AG04449 (cell line): ENCODE results near the gene CLASRP.

Experiments
- CTCF ChIA-PET: fragments of 350-600 bp; formaldehyde crosslinking; extraction: SDS; loops from one replicate; lab custom pipeline; 2021; ENCODE audit warnings: antibody characterized with exemption; lab: Yijun Ruan, JAX
- POLR2A ChIA-PET: fragments of 400-600, 350-600 bp; formaldehyde crosslinking; extraction: SDS; loops from one replicate; lab custom pipeline; 2020; ENCODE audit warnings: antibody characterized with exemption, inconsistent platforms; lab: Yijun Ruan, JAX
- DNase-seq: peaks from one replicate; pipeline ENCODE4 v3.0.0-alpha.2; 2010; ENCODE audit warnings: low read depth, low spot score
- H3K4me3 ChIP-seq: 2 replicates; pipeline ENCODE4 v1.5.1; 2011; ENCODE audit warnings: low read depth, mild to moderate bottlenecking, control low read depth, low read length
- TF ChIP-seq, protein P1 (sequence below): IDR thresholded peaks from one replicate; pipeline ENCODE4 v1.5.1; 2011; ENCODE audit warnings: mild to moderate bottlenecking, moderate library complexity, low read length, control low read depth, inconsistent platforms; ENCODE audit not compliant: insufficient read depth; ENCODE audit errors: missing control alignments

CLASRP gene

GRCh38 chr19:45051929-45052579 lies 13.2 kb downstream of the CLASRP start:
- POLR2A ChIA-PET: no interaction called here
- CTCF ChIA-PET: interaction anchor here (0.9 to 3.7 kb wide), 3 partner anchors 8 to 126 kb away, joined by 3 to 27 read pairs (median 3); partner anchors contain the start of gene TRAPPC6A
- no peak for DNase-seq
- TF ChIP-seq, protein P1, sequence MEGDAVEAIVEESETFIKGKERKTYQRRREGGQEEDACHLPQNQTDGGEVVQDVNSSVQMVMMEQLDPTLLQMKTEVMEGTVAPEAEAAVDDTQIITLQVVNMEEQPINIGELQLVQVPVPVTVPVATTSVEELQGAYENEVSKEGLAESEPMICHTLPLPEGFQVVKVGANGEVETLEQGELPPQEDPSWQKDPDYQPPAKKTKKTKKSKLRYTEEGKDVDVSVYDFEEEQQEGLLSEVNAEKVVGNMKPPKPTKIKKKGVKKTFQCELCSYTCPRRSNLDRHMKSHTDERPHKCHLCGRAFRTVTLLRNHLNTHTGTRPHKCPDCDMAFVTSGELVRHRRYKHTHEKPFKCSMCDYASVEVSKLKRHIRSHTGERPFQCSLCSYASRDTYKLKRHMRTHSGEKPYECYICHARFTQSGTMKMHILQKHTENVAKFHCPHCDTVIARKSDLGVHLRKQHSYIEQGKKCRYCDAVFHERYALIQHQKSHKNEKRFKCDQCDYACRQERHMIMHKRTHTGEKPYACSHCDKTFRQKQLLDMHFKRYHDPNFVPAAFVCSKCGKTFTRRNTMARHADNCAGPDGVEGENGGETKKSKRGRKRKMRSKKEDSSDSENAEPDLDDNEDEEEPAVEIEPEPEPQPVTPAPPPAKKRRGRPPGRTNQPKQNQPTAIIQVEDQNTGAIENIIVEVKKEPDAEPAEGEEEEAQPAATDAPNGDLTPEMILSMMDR: no peak
- no peak overlapping the region for H3K4me3 ChIP-seq

DNA sequence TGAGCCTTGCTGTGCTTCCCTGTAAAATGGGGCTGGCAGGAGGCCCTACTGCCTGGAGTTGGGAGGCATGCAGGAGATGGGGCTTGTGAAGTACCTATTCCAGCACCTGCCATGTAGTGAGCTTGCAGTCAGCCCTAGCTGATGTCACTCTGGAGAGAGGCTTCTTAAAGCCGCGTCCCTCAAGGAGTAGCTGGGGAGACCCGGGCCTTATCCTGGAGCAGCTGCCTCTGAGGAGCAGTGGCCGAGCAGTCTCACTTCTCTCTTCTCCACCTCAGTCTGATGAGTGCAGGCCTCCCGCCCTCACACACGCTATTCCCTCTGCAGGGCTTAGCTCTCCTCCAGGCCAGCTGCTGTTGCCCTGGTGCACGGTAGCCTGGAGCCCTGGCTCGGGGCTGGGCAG lies 18.0 kb downstream of the CLASRP start:
- POLR2A ChIA-PET: interaction anchor here (0.7 to 1.3 kb wide), 2 partner anchors 13 to 18 kb away, joined by 3 to 4 read pairs; partner anchors contain the start of gene CLASRP
- TF ChIP-seq, protein P1: no peak
- DNase-seq: no peak
- H3K4me3 ChIP-seq: no peak overlapping the region
- CTCF ChIA-PET: interaction anchor here (1.1 to 1.6 kb wide), 3 partner anchors 14 to 40 kb away, joined by 3 to 6 read pairs (median 3); no protein-coding TSS in a partner anchor

DNA sequence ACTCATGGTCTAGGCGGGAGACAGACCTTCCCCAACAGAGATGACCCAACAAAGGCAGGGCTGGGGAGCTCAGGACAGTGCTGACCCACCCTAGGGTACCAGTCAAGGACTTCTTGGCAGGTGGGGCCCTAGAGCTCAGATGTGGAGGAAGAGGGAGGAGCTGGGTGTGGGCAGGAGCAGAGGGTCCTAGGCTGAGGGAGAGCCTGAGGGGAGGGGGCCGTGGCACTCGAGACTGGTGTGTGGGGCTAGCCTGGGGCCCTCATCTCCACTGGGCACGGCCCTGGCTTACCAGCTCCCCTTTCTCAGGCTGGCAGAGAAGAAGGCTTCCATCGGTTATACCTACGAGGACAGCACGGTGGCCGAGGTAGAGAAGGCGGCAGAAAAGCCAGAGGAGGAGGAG lies 18.6 kb downstream of the CLASRP start:
- TF ChIP-seq, protein P1: no peak
- ChIA-PET CTCF (interaction anchor here (1.1 to 1.6 kb wide), 3 partner anchors 15 to 40 kb away, joined by 3 to 6 read pairs (median 3); no protein-coding TSS in a partner anchor), POLR2A (interaction anchor here (0.7 to 1.3 kb wide), 2 partner anchors 14 to 18 kb away, joined by 3 to 4 read pairs; partner anchors contain the start of gene CLASRP)
- no peak for DNase-seq
- no peak overlapping the region for H3K4me3 ChIP-seq

GRCh38 chr19:45058622-45059159 lies 19.8 kb downstream of the CLASRP start:
- ChIA-PET POLR2A (no interaction called here), CTCF (interaction anchor here (0.6 to 5.2 kb wide), 13 partner anchors 9 to 542 kb away, joined by 3 to 85 read pairs (median 6); partner anchors contain the start of gene CLASRP)
- DNase-seq: no peak
- no peak overlapping the region for H3K4me3 ChIP-seq
- TF ChIP-seq, protein P1: no peak

GRCh38 chr19:45059258-45059965 lies 20.6 kb downstream of the CLASRP start:
- ChIA-PET POLR2A (interaction anchor here (0.6 to 0.9 kb wide), 2 partner anchors 37 to 96 kb away, joined by 3 read pairs; no protein-coding TSS in a partner anchor), CTCF (interaction anchor here (0.5 to 5.2 kb wide), 27 partner anchors 9 to 543 kb away, joined by 3 to 85 read pairs (median 5); partner anchors contain the start of genes APOE, BLOC1S3, CLASRP and GEMIN7)
- no peak overlapping the region for H3K4me3 ChIP-seq
- no peak for DNase-seq
- TF ChIP-seq, protein P1: peak; percentile 74
